HG03060 (cell line): Measurements from ENCODE around the gene RBMY1D.
"Not testable (repeated sequence)": the region's sequence is repeated elsewhere in the genome, so short reads cannot be mapped to it uniquely, and the experiment has no call there.

ENCODE experiments used
- ATAC-seq: cut with Tn5 transposase; IDR thresholded peaks from one replicate; pipeline ENCODE4 v1.9.1; 2021; ENCODE audit warnings: low read depth, moderate number of reproducible peaks; ENCODE audit not compliant: unreplicated experiment

Gene RBMY1D

GRCh38 chrY:21894426-21894825 is at the start of gene RBMY1D:
Gene RBMY1D (minus strand): TSS chrY:21894526. CDS start chrY:21892513, 2,013 bp downstream.
- ATAC-seq = not testable (repeated sequence)

DNA sequence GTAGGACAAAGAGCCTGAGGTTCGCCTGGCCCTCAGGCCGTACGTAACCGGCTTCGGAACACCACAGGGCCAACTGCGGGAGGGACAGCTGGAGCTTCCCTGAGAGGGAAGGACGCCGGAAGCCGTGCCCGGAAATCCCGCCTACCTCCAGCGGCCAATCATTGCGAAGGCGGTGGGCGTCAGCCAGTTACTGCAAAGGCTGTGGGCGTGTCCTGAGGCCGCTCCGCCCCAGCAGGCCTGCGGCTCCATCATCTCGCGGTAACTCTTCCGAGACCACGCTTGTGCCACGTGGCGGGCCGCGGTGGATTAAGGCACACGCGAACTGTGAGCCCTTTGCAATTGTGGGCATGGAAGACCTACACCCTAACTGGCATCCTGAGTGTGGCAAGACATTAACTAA is 23.6 kb upstream of the RBMY1D start, which contains the start of gene RBMY1E:
Gene RBMY1E, minus strand, starts transcription at position 101 of the 400 bp plus-strand sequence. CDS start 1,978 bp downstream, outside the sequence.
- not testable (repeated sequence) for ATAC-seq

GRCh38 chrY:21869407-21870076 is 24.8 kb downstream of the RBMY1D start:
- ATAC-seq = peak; percentile 57

GRCh38 chrY:21845481-21845880 is 48.8 kb downstream of the RBMY1D start:
- ATAC-seq = no peak

DNA sequence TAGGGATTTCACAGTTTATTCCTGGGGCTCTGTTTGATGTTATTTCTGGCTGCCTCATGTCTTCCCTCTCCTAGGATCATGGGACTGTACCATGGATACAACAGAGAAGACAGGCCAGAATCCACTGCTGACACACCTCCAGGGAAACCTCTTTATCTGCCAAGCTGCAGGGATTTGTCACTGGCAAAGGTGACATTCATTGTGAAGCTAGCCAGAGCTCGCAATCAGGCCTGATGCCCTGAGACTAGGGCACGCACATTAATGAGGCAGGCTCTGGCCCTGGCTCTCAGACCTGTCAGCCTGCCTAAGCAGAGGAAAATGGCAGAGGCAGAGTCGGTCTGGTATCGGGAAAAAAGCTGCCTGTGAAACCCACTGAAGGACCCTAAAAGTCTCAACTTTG is 52.2 kb downstream of the RBMY1D start:
- no peak for ATAC-seq

DNA sequence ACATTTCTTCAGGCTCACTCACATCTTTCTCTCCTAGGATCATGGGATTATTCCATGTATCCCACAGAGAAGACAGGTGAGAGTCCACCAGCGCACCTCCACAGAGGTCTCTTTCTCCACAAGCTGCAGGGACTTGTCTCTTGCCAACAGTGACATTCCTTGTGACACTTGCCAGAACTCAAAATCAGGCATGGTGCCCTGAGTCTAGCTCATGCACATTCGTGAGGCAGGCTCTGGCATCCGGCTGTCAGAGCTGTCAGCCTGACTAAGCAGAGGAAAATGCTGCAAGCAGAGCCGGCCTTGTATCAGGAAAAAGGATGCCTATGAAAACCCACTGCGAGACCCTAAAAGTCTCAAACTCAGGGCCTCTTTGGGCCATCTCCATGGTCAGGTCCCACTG is 54.8 kb downstream of the RBMY1D start:
- no peak for ATAC-seq

GRCh38 chrY:21836343-21836742 is 58.0 kb downstream of the RBMY1D start:
- no peak for ATAC-seq

GRCh38 chrY:21835052-21835451 is 59.3 kb downstream of the RBMY1D start:
- no peak for ATAC-seq
